Stimulated activated CD4-positive, alpha-beta T cell treated with anti-CD3 and anti-CD28 coated beads, Interleukin-12 subunit alpha, Interleukin-12 subunit beta, amount 100 ng/mL, for 24 hours (primary cell): ENCODE measurements around the gene AUTS2.

Experiments used
- DNase-seq, 2 experiments: peaks; one replicate each; pipeline ENCODE4 v3.0.0-alpha.2; 2020; ENCODE audit warnings: low read depth in 2 of 2

AUTS2 gene

DNA sequence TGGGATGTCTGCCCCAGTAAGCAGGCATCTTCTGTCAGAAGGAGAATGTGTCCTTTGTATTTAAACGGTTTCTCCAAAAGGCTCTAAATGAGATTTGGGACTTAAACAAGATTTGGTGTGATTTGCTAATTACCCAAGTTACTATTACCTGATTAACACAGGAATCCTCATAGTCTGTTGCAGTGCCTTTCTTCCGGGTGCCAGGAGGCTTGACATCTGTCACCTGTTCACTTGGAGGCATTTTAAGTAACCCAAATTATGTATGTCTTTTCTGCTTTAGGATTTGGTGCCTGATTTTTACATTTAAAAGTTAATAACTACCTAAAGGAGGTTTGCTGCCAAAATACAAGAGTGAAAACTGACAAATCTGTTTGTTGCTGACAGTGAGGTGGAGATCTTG lies 945.7 kb downstream of the AUTS2 start:
- no peak for DNase-seq

DNA sequence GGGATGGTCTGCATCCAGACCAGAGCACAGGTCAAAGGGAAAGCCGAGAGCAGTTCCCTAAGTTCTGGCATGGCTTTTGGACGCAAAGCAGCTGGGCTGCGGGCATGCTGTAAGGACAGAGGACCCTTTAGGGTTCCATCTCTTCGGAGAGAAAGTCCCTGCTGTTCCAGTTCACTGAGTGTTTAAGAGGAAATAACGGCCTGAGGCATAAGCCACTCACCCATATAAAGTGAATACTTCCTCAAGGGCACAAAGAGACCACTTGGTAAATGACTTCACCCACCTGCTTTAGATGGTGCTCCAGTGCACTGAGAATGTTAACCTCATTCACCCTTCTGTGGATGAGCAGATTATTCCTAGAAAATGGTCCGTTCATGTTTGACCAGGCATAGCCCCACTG lies 946.9 kb downstream of the AUTS2 start:
- DNase-seq = no peak

GRCh38 chr7:70552141-70552540 lies 953.9 kb downstream of the AUTS2 start:
- no peak for DNase-seq

- no peak for DNase-seq
Measured at GRCh38 chr7:70553364-70553763, 955.1 kb downstream of the AUTS2 start.

- no peak for DNase-seq
Measured at GRCh38 chr7:70554646-70555045, 956.4 kb downstream of the AUTS2 start.

DNA sequence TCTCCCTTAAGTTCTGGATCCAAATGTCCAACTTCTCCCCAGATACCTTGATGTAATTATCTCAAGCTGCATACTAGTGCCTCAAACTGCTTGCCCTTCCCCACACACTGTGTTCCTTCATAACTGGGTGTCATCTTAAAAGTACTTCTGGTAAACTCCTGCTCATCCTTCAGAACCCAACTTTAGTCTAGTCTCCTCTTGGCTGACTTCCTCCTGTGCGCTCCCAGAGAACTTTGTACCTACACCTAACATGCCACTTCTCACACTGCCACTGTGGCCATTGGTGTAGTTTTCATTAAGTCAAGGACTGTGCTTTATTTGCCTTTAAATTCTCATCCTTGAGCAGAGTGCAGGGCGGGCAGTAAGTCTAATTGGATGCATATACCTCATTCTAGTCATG lies 958.5 kb downstream of the AUTS2 start:
- DNase-seq = no peak

GRCh38 chr7:70557338-70557737 lies 959.1 kb downstream of the AUTS2 start:
- DNase-seq = no peak

DNA sequence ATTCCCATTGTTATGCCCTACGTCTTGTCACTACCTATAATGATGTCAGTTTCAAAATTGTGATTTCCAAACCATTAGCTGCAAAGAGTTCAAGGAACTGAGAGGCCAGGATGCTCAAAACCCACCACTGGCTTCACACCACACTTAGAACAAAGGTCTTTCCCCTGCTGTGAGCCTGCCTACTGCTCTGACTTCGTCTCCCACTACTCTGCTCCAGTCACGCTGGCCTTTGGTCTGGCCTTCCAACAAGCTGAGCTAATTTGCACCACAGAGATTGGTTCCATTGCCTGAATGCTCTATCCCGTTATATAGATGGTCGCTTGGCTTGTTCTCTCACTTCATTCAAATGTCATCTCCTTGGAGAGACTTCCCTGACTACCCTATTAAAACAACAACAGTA lies 961.5 kb downstream of the AUTS2 start:
- DNase-seq = no peak

GRCh38 chr7:70563960-70564359 lies 965.7 kb downstream of the AUTS2 start:
- no peak for DNase-seq

DNA sequence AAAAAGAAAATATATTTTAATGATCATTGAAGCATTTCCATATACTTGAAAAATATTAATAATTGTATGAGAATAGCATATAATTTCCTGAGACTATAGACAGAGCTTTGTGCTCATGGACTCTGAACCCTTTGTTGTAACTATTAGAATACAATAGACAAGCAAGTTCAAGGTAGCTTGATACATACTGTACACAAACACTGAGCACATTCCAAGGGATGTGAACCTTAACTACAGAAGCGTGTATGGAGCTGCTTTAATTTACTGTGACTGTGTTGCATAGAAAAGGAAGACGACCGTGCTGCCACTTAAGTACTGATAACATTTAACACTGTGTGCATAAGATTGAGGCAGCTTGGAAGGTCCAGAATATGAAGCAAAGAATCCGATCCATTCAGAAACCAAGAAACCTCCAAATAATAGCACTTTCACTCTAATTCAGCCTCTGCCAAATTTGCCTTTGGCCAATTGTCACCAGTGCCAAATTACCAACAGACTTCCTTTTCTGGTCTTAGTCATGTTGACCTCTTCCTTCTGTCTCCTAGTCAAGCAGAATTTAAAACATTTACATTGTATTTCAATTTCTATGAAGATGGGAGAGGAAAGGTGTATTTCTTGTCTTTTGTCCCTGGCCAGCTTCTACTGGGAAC lies 967.6 kb downstream of the AUTS2 start:
- no peak for DNase-seq

DNA sequence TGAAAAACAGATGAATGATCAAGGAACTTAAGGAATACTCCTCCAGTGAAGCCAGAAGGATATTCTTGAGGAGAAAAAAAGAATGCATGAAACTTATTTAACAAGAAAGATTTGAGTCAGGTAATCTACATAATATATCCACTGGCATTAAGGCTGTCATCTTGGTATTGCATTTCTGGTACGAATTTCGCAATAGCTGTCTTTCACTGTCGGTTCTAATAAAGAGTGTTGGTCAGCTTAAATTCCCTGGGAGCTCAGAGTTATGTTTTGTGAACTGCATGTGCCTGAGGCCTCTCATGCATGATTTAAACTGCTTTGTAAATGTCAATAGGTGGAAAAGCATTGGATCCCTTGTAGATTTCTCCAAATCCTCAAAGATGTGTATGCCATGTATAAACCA lies 968.4 kb downstream of the AUTS2 start:
- no peak for DNase-seq

DNA sequence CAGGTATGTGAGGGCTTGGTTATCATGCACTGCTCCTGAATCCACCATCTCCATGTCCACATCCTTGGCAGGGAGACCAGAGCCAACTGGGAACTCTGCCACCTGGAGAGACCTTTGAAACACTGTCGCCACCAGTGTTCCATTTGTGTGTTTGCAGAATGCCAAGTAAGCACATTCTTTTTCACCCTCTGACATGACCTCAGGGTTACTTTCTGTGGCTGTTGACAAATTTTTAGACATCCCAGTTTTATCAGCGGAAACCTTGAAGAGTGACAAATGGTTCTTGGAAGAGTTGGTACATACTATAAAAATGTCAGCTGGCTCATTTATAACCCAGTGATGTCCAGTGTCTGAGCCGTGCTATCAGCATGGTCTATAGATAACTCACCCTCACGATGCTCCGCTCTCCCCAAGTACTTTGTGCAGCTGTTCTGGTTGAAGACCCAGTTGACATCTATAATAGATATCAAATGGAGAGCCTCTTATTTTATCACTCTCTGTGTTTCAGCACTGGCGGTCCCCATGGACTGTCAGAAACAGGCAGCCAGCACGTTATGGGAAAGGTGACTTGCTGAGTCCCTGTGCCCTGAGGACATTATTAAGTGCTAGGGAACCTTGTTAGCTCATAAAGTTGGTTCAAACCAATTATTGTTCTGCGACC lies 970.5 kb downstream of the AUTS2 start:
- DNase-seq = no peak

DNA sequence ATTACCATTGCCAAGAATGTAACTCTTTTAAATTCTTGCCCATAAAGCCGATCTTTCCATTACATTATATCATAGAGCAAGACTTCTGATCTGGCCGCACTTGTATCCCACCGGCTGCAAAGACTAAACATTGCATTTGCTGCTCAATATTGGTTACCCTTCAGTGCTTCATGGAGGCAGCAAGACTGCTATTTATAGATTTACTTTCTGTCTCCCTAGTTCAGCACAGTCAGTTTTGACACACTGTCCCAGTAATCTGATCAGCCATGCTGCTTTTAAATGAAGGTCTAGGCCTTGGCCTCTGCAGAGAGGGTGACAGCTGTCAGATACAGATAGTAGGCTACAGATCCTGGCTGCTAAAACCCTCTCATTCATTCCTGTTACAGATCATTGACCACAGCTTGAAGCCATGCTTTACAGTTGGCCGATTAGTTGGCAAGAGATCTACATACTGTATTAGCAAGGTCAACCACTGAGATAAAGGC lies 971.1 kb downstream of the AUTS2 start:
- no peak for DNase-seq

DNA sequence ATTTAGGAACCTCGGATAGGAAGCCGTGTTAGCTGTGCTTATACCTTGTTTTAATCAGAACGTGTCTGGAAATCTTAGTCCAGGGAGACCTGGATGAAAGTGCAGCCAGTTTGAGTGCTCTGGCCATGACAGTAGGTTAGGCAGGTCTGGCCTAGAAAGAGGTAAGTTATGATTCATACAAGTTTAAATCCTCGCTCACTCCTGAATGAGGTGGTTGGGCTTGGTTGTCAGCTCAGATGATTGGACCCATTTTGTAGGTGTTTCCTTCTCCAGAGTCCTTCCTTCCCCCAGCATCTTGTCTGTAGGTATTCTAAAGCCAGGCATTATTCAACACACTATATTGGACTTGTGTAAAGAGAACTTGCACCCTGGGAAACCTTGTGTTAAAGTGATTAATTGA lies 971.8 kb downstream of the AUTS2 start:
- DNase-seq = no peak

- DNase-seq = no peak
Measured at GRCh38 chr7:70570961-70571360, 972.7 kb downstream of the AUTS2 start.

- no peak for DNase-seq
Measured at GRCh38 chr7:70571403-70571934, 973.2 kb downstream of the AUTS2 start.

DNA sequence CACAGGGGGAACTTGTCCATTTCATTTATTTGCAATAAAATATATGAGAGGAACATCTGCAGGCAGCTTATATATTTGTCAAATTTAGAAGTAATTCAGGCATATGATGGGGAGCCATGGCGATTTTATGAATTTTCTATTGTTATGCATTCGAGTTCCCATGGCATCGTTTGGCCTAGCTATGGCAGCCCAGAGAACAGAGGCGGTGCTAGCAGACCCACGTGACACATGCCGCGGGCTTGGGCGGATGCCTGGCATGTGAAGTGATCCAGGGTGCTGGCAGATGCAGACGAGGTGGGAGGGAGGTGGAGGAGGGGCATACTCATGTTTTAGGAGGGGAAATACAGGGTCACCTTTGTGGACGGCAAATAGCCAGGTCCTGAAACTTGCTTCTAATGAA lies 973.7 kb downstream of the AUTS2 start:
- no peak for DNase-seq

GRCh38 chr7:70572571-70572970 lies 974.3 kb downstream of the AUTS2 start:
- no peak for DNase-seq

DNA sequence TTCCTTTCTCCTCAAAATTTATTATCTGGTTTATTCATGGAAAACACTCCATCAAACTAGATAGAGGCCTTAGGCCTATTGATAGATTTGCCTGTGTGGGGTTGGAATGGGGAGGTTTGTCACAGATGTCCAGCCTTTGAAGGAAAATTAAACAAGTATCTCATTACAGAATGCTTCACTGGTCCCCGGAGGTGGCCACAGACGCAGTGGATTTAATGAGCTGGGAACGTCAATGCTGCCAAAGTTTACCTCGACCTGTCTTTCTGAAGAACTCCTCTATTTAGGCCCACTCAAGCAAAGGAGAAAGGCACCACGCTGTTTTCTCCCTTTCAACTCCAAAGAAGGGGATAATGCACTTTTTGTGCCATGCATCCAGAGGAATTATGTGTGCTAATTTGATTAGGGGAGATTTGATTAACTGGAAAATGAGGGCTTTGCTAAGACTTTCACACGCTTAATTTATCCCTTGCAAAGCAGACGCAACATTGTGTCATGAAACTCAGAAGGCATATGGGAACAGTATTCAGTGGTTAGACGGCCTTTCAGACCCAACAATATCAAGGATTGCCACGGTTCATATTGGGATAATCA lies 974.9 kb downstream of the AUTS2 start:
- no peak for DNase-seq

DNA sequence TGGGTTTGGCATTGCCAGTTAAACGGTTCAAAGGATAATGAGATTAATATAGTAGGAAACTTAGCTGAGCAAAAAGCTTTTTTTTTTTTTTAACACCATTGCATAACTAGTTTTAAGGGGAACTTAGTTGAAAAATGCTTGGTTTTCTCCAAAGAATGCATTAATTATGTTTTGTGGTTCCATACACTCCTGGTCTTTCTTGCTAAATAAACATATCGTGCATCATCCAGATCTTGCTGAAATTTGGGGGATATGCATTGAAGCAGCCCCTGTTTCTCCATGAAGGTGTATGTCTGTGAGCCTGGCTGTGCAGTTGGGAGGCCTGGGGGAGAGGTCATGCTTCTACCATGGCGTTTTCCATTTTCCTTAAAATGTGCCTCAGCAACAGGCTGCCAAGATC lies 975.4 kb downstream of the AUTS2 start:
- no peak for DNase-seq

DNA sequence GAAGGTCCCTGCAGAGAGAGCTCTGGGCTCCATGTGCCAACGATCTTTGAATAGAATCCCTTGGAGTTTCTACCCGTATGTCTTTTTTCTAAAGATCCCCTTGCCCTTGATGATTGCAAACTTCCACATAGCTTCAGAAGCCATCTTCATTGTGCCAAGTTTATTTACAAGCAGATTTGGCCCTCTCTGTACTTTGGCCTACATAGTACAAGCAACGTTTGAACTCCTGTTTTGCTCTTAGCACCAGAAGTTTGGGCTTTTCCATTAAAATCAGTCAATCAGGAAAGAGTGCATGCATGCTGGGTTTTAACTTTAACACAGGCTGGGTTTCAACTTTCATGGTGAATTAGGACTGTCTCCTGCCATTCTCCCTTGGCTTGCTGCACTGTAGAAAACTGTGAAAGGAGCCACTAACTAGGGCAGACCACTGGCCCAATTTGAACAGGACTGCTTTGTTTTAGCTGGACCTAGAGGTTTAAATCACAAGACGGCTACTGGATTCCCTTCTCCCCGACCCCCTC lies 976.1 kb downstream of the AUTS2 start:
- DNase-seq = no peak

DNA sequence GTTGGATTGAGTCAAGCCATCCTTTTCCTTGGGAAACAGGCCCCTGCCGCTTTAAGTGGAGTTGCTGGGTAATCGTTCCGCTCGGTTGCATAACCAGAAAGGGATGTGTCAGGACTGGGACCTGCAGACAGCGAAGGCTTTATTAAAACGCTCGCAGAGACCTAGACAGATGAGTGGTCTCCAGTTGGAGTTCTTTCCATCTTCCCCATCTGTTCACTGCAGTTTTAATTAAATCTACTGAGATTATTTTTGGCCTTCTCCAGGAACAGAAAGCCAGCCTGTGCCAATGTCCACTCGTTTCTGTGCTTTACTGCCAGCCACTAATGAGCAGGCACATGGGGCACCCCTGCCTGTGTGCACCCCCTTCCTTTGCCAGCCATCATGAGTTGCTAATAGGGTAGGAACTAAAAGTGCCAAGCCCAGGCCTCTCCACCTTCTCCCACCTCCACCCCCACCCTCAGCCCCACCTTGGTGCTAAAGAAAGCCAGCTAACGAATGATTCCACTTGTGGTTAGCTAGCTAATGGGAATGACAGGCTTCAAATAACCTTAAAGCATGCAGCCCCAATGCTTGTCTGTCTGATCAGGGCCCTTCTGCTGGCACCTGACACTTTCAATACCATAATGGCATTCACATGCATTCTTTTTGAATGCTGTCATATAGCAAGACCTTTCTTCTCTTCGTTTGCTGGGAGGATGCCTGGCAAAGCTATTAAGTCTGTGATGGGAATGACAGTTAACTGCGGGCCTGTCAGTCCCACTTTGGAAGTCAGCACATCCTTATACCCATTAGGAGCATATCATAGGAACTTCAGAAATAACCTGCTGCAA lies 976.9 kb downstream of the AUTS2 start:
- DNase-seq = no peak
